ENCODE data around the gene CEP128.

The CEP128 gene

DNA sequence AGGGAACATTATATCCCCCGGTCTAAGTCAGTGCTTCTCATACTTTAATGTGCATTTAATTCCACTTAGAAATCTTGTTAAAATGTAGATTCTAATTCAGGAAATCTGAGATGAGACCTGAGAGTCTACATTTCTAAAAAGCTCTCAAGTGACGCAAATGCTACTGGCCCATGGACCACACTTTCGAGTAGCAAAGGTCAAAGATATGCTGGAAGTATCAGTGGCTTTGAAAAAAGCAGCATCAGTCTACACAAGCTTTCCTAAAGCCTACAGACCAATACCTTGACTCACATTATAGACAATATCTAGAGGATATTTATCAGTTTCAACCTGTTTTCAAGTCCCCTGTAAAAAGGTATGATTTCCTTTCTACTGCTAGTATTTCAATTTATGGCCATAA, 248.6 kb downstream of the CEP128 start:
- Histone ChIP-seq H3K4me1 (ENCODE audit: control insufficient read depth, insufficient read depth, low read length, unreplicated experiment) (no peaks in the 10 kb centered on the region), H3K27me3 (ENCODE audit: insufficient read depth, low read length) (no peaks in the 10 kb centered on the region), H3K79me2 (ENCODE audit: control insufficient read depth, insufficient read depth, low read length, unreplicated experiment) (no peaks in the 10 kb centered on the region), H2AFZ (ENCODE audit: low read length, unreplicated experiment) (no peak overlapping the region), H3K4me3 (ENCODE audit: low read depth, low read length) (no peak overlapping the region), H3K36me3 (ENCODE audit: insufficient read depth, low read length) (no peaks in the 10 kb centered on the region), H3K27ac (ENCODE audit: low read depth, low read length) (no peak overlapping the region)

DNA sequence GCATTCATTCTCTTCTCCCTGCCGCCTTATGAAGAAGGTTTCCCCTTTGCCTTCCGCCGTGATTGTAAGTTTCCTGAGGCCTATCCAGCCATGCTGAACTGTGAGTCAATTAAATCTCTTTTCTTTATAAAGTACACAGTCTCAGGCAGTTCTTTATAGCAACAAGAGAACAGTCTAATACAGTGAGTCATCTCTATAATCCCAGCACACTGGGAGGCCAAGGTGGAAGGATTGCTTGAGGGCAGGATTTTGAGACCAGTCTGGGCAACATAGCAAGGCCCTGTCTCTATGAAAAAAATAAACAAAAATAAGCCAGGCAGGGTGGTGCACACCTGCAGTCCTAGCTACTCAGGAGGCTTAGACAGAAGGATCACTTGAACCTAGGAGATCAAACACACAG, 259.9 kb downstream of the CEP128 start:
- H3K27me3 ChIP-seq (ENCODE audit: insufficient read depth, low read length) = no peaks in the 10 kb centered on the region
- H3K4me3 ChIP-seq (ENCODE audit: low read depth, low read length) = no peak overlapping the region
- H2AFZ ChIP-seq (ENCODE audit: low read length, unreplicated experiment) = no peak overlapping the region
- H3K79me2 ChIP-seq (ENCODE audit: control insufficient read depth, insufficient read depth, low read length, unreplicated experiment) = no peaks in the 10 kb centered on the region
- no peaks in the 10 kb centered on the region; the same call in 1 of the 2 replicates for H3K36me3 ChIP-seq (ENCODE audit: insufficient read depth, low read length)
- no peak overlapping the region for H3K27ac ChIP-seq (ENCODE audit: low read depth, low read length)
- no peaks in the 10 kb centered on the region for H3K4me1 ChIP-seq (ENCODE audit: control insufficient read depth, insufficient read depth, low read length, unreplicated experiment)

DNA sequence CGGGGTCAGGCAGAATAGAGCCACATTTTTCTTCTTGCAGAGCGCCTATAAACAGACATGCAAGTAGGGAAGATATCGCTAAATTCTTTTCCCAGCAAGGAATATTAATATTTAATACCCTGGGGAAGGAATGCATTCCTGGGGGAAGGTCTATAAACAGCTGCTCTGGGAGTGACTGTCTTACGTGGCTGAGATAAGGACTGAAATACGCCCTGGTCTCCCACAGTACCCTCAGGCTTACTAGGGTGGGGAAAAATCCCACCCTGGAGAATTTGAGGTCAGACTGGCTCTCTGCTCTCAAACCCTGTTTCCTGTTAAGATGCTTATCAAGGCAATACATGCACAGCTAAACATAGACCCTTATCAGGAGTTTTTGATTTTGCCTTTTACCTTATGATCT, 262.3 kb downstream of the CEP128 start:
- Histone ChIP-seq H3K36me3 (ENCODE audit: insufficient read depth, low read length) (no peaks in the 10 kb centered on the region; the same call in 1 of the 2 replicates), H2AFZ (ENCODE audit: low read length, unreplicated experiment) (no peak overlapping the region), H3K4me1 (ENCODE audit: control insufficient read depth, insufficient read depth, low read length, unreplicated experiment) (no peaks in the 10 kb centered on the region), H3K27ac (ENCODE audit: low read depth, low read length) (no peak overlapping the region), H3K79me2 (ENCODE audit: control insufficient read depth, insufficient read depth, low read length, unreplicated experiment) (no peaks in the 10 kb centered on the region), H3K27me3 (ENCODE audit: insufficient read depth, low read length) (no peaks in the 10 kb centered on the region), H3K4me3 (ENCODE audit: low read depth, low read length) (no peak overlapping the region)

DNA sequence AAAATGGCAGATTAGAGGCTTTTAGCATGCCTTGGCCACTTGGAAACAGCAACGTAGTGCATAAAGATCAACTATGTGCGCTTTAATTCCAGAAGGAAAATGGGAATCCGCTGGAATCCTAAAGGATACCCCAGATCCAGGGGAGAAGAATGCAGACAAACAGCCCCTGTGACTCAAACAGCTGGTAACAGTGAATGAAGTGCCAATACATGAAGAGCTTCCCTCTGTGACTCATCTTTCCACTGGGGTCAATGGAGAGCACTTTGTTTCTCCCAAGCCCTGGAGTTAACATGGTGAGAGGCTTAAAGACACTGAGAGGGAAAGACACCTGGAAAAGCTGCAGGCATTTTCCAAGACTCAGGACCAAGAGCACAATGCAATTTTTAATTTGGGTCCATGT, 263.1 kb downstream of the CEP128 start:
- Histone ChIP-seq H3K36me3 (ENCODE audit: insufficient read depth, low read length) (no peaks in the 10 kb centered on the region; the same call in 1 of the 2 replicates), H3K27me3 (ENCODE audit: insufficient read depth, low read length) (no peaks in the 10 kb centered on the region), H3K27ac (ENCODE audit: low read depth, low read length) (no peak overlapping the region), H2AFZ (ENCODE audit: low read length, unreplicated experiment) (no peak overlapping the region), H3K79me2 (ENCODE audit: control insufficient read depth, insufficient read depth, low read length, unreplicated experiment) (no peaks in the 10 kb centered on the region), H3K4me3 (ENCODE audit: low read depth, low read length) (no peak overlapping the region), H3K4me1 (ENCODE audit: control insufficient read depth, insufficient read depth, low read length, unreplicated experiment) (no peaks in the 10 kb centered on the region)

DNA sequence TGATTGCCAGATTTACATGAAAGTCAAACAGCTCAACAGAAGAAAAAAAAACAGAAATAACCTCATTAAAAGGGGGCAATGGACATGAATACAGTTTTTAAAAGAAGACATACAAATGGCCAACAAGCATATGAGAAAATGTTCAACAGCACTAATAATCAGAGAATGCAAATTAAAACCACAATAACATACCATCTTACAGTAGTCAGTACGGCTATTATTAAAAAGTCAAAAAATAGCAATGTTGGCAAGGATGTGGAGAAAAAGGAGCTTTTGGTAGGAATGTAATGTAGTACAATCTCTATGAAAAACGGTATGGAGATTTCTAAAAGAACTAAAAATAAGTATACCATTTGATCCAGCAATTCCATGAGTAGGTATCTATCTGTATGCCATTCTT, 272.1 kb downstream of the CEP128 start:
- Histone ChIP-seq H3K27me3 (ENCODE audit: insufficient read depth, low read length) (no peaks in the 10 kb centered on the region), H3K27ac (ENCODE audit: low read depth, low read length) (no peak overlapping the region), H3K4me1 (ENCODE audit: control insufficient read depth, insufficient read depth, low read length, unreplicated experiment) (no peaks in the 10 kb centered on the region)

DNA sequence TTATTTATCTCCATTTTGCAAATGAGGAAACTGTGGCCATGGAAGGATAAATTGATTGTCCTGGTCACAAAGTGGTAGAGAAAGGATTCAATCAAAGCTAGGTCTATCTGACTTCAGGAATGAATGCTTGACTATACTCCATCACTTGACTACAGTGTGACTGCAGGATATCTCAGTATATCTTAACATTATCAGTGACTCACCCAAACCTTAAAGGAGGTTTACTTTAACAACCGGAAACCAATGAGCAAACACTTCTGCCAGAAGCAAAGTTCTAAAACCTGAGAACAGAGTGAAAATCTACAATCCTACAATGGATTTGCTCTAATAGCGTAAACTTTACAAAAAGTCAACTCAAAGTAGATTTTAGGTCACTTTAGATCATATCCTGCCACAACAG, 277.0 kb downstream of the CEP128 start:
- Histone ChIP-seq H2AFZ (ENCODE audit: low read length, unreplicated experiment) (no peak overlapping the region), H3K27me3 (ENCODE audit: insufficient read depth, low read length) (no peaks in the 10 kb centered on the region), H3K4me3 (ENCODE audit: low read depth, low read length) (no peak overlapping the region), H3K27ac (ENCODE audit: low read depth, low read length) (no peak overlapping the region), H3K79me2 (ENCODE audit: control insufficient read depth, insufficient read depth, low read length, unreplicated experiment) (no peaks in the 10 kb centered on the region), H3K4me1 (ENCODE audit: control insufficient read depth, insufficient read depth, low read length, unreplicated experiment) (no peaks in the 10 kb centered on the region), H3K36me3 (ENCODE audit: insufficient read depth, low read length) (no peaks in the 10 kb centered on the region)

More for the DNA sequence above, 272.1 kb downstream of the CEP128 start:
- H3K79me2 ChIP-seq (ENCODE audit: control insufficient read depth, insufficient read depth, low read length, unreplicated experiment) = no peaks in the 10 kb centered on the region
- H2AFZ ChIP-seq (ENCODE audit: low read length, unreplicated experiment) = no peak overlapping the region
- no peak overlapping the region for H3K4me3 ChIP-seq (ENCODE audit: low read depth, low read length)
- H3K36me3 ChIP-seq (ENCODE audit: insufficient read depth, low read length) = no peaks in the 10 kb centered on the region

DNA sequence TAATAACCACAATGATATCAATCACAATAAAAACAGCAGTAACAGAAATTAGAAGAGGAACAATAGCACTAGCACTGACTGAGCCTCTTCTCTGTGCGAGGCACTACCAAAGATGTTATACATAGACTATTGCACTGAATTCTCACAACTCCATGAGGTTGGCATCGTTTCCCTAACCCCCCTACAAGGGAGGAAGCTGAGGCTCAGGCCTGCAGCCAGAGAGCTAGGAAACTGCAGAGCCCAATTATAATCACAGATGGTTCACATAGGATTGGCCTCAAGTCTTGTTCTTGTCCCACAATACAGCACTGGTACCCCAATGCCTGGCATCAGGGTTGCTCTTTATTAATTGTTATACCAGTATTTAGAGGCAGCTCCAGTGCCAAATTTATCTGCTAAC, 278.0 kb downstream of the CEP128 start:
- no peak overlapping the region for H3K27ac ChIP-seq (ENCODE audit: low read depth, low read length)
- H3K36me3 ChIP-seq (ENCODE audit: insufficient read depth, low read length) = no peaks in the 10 kb centered on the region
- H3K27me3 ChIP-seq (ENCODE audit: insufficient read depth, low read length) = no peaks in the 10 kb centered on the region
- no peak overlapping the region for H2AFZ ChIP-seq (ENCODE audit: low read length, unreplicated experiment)
- H3K4me1 ChIP-seq (ENCODE audit: control insufficient read depth, insufficient read depth, low read length, unreplicated experiment) = no peaks in the 10 kb centered on the region
- no peak overlapping the region for H3K4me3 ChIP-seq (ENCODE audit: low read depth, low read length)
- no peaks in the 10 kb centered on the region for H3K79me2 ChIP-seq (ENCODE audit: control insufficient read depth, insufficient read depth, low read length, unreplicated experiment)

DNA sequence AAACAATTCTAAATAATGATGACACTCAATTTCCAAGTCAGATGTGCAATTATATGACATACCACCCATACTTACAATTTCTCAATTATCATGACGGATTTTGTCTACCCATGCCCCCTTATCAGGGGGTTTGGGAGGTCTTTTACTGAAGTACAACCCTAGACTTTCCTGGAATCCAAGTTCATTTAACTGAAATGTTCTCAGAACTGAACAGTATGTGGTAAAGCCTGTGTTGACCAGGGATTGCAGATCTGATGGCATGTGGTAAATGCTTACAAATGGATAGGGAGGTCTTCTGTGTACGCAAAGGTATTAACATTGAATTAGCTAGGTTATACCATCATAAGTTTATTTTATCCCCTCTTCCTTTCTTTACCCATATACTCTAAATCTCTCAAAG, 281.8 kb downstream of the CEP128 start:
- Histone ChIP-seq H3K79me2 (ENCODE audit: control insufficient read depth, insufficient read depth, low read length, unreplicated experiment) (no peaks in the 10 kb centered on the region), H3K27ac (ENCODE audit: low read depth, low read length) (no peak overlapping the region), H3K4me3 (ENCODE audit: low read depth, low read length) (no peak overlapping the region), H2AFZ (ENCODE audit: low read length, unreplicated experiment) (no peak overlapping the region), H3K4me1 (ENCODE audit: control insufficient read depth, insufficient read depth, low read length, unreplicated experiment) (no peaks in the 10 kb centered on the region), H3K27me3 (ENCODE audit: insufficient read depth, low read length) (no peaks in the 10 kb centered on the region), H3K36me3 (ENCODE audit: insufficient read depth, low read length) (no peaks in the 10 kb centered on the region)

DNA sequence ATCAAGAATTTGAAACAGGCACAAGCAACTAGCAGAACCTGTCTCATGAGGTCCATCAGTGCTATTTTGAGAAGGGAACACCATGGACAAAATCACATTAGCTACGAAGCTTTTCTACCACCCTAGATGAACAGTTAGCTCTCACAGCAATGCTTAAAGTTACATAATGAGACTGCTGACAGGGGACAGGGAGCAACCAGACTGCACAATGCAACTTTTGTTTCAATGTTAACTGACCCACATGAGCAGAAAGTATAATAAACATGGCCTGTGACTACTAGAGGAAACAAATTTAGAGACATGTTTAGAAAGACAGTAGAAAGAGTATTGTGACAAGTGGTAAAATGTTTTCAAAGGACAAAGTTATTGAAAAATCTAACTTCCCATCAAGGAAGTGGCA, 282.8 kb downstream of the CEP128 start:
- Histone ChIP-seq H3K4me3 (ENCODE audit: low read depth, low read length) (no peak overlapping the region), H3K27ac (ENCODE audit: low read depth, low read length) (no peak overlapping the region)

DNA sequence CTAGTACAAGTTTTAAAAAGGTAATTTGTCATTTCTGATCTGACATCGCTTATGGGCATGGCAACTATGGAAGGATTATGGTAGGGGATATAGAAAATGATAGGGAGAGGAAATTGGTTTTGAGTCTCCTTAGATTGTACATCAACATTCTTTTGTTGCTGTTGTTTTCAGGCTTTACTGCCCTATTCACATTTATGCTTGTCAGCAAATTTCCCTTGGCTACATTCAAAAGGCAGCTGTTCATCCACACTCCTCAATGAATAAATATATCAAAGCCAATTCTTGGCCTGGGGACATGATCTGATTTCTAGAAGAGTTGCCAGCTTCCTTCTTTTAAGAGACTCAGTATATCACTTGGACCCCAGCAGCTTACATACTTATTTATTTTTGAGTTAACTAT, 283.4 kb downstream of the CEP128 start:
- H3K36me3 ChIP-seq (ENCODE audit: insufficient read depth, low read length) = no peaks in the 10 kb centered on the region
- H3K27ac ChIP-seq (ENCODE audit: low read depth, low read length) = no peak overlapping the region
- H3K27me3 ChIP-seq (ENCODE audit: insufficient read depth, low read length) = no peaks in the 10 kb centered on the region
- no peak overlapping the region for H2AFZ ChIP-seq (ENCODE audit: low read length, unreplicated experiment)
- H3K79me2 ChIP-seq (ENCODE audit: control insufficient read depth, insufficient read depth, low read length, unreplicated experiment) = no peaks in the 10 kb centered on the region
- H3K4me3 ChIP-seq (ENCODE audit: low read depth, low read length) = no peak overlapping the region
- no peaks in the 10 kb centered on the region for H3K4me1 ChIP-seq (ENCODE audit: control insufficient read depth, insufficient read depth, low read length, unreplicated experiment)

More for the DNA sequence above, 282.8 kb downstream of the CEP128 start:
- Histone ChIP-seq H2AFZ (ENCODE audit: low read length, unreplicated experiment) (no peak overlapping the region), H3K4me1 (ENCODE audit: control insufficient read depth, insufficient read depth, low read length, unreplicated experiment) (no peaks in the 10 kb centered on the region), H3K27me3 (ENCODE audit: insufficient read depth, low read length) (no peaks in the 10 kb centered on the region), H3K36me3 (ENCODE audit: insufficient read depth, low read length) (no peaks in the 10 kb centered on the region), H3K79me2 (ENCODE audit: control insufficient read depth, insufficient read depth, low read length, unreplicated experiment) (no peaks in the 10 kb centered on the region)

DNA sequence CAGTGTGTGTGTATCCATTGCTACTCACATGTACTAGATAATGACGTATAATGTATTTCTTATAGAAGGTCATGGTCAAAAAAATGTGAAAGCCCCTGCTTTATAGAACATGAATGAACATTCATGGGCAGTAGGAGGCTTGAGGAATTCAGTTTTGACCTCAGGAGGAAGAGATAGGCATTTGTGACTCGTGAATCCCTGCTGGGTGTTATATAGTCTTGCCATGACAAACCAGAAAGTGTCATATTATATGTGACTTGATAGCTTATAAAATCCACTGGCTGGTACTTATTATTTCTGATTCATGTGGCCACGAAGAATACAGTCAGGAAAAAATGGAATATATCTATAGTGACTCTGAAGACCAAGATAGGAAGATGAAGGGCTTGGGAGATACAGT, 287.6 kb downstream of the CEP128 start:
- Histone ChIP-seq H3K36me3 (ENCODE audit: insufficient read depth, low read length) (no peaks in the 10 kb centered on the region), H3K4me1 (ENCODE audit: control insufficient read depth, insufficient read depth, low read length, unreplicated experiment) (no peaks in the 10 kb centered on the region), H3K27me3 (ENCODE audit: insufficient read depth, low read length) (no peaks in the 10 kb centered on the region), H3K79me2 (ENCODE audit: control insufficient read depth, insufficient read depth, low read length, unreplicated experiment) (no peaks in the 10 kb centered on the region), H3K27ac (ENCODE audit: low read depth, low read length) (no peak overlapping the region), H2AFZ (ENCODE audit: low read length, unreplicated experiment) (no peak overlapping the region), H3K4me3 (ENCODE audit: low read depth, low read length) (no peak overlapping the region)
